ENCODE data around the gene QRFP. TPM values are rescaled to one million over a fixed set of nuclear protein-coding genes. Genes with fewer than 3 reads are reported as not detected.

Gene QRFP
- total and polyA plus RNA-seq, 2 of the 8 experiments (the other 6 are each of a cell fraction or from before 2014, with no cell fraction given) = not detected

DNA sequence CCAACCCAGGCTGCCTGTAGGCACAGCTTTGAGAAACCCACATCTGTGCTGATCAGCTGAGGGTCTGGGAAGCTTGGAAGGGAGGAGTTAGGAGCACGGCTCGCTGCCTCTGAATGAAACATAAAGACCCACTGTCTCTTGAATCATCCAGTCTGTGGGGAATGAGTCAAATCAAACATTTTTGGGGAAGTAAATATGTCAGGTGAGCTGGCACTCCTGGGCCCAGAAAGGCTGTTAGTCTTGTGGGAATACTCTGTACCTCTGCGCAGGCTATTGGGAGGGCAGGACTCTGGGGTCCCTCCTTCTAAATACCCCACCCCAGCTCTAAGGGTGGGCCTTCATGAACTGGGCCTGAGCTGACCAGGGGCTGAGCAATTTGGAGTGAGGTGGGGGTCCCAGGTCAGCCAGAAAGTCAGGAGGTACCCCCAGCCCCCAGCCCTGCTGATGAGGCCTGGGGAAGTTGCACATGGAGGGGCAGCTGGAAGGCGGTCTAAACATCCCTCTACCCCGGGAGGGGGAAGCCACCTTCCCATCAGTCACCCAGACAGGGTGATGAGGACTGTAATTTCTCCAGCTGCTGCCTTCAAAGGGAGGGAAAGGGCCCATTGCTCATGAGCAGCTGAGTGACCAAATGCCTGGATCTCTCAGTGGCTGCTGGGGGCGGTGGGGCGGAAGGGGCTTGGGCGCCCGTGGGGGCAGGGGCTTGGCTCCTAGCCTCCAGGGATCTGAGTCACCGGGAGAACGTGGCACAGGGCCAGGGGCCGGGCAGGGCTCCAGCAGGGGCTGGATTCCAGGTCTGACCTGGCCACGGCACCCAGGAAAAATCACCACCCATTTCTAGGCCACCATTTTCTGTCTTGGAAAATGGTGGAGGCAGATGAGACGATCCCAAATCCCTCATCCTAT is 31.6 kb upstream of the QRFP start (continued):
- TF ChIP-seq HDAC2 (IDR thresholded peaks at IDR 0.05; ENCODE audit: borderline replicate concordance in 1 of 2, low read depth in 2 of 2, low read length in 2 of 2) = no peak
- TF ChIP-seq GABPA (IDR thresholded peaks at IDR 0.05; ENCODE audit: borderline replicate concordance, insufficient read depth, low read length) = no peak
- TF ChIP-seq TAF7 (optimal IDR thresholded peaks at IDR 0.05; ENCODE audit: borderline replicate concordance, low read depth, low read length) = no peak
- TF ChIP-seq RNF2 (IDR thresholded peaks at IDR 0.05; ENCODE audit: borderline replicate concordance, low read depth, low read length, missing control alignments, poor library complexity, severe bottlenecking) = no peak
- no peak for TF ChIP-seq SIX5 (IDR thresholded peaks at IDR 0.05; ENCODE audit: low read depth, low read length)
- TF ChIP-seq, protein P1, sequence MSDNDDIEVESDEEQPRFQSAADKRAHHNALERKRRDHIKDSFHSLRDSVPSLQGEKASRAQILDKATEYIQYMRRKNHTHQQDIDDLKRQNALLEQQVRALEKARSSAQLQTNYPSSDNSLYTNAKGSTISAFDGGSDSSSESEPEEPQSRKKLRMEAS (IDR thresholded peaks at IDR 0.05) = no peak
- TF ChIP-seq JUN (IDR thresholded peaks at IDR 0.05; ENCODE audit: low read depth, low read length) = no peak
- no peak for TF ChIP-seq ZNF274 (IDR thresholded peaks at IDR 0.05; ENCODE audit: borderline replicate concordance, extremely low read depth, low read length)
- no peak for TF ChIP-seq KDM4A (IDR thresholded peaks at IDR 0.05; ENCODE audit: low read depth, low read length, severe bottlenecking)
- no peak for TF ChIP-seq SP4 (IDR thresholded peaks at IDR 0.05; ENCODE audit: low read length)
- no peak for TF ChIP-seq EZH2 (IDR thresholded peaks at IDR 0.05; ENCODE audit: low read depth, low read length, severe bottlenecking)
- TF ChIP-seq NRF1 (IDR thresholded peaks at IDR 0.05; ENCODE audit: low read depth, low read length) = no peak

Measured in H1 (cell line).